T-helper 2 cell treated with Interferon-gamma antibody and Interleukin-4, amounts not matched to agents 5 μg/mL and 100 μg/mL, for 36 hours (primary cell): ENCODE results near the gene SPOCK2.

Experiments
- DNase-seq: peaks from one replicate; pipeline ENCODE4 v3.0.0; 2021; ENCODE audit warnings: low spot score
- H3K27ac Mint-ChIP-seq: one replicate; pipeline ENCODE4 v1.8.0; 2021; ENCODE audit warnings: mild to moderate bottlenecking, mixed read lengths
- H3K27me3 Mint-ChIP-seq: one replicate; pipeline ENCODE4 v1.8.0; 2021; ENCODE audit warnings: low read depth, mixed read lengths
- H3K36me3 Mint-ChIP-seq: one replicate; pipeline ENCODE4 v1.8.0; 2021; ENCODE audit warnings: low read depth, mixed read lengths
- H3K4me1 Mint-ChIP-seq: one replicate; pipeline ENCODE4 v1.8.0; 2021; ENCODE audit warnings: low read depth, mixed read lengths
- H3K4me3 Mint-ChIP-seq: one replicate; pipeline ENCODE4 v1.8.0; 2022; ENCODE audit warnings: mild to moderate bottlenecking, moderate library complexity, mixed read lengths
- H3K9me3 Mint-ChIP-seq: one replicate; pipeline ENCODE4 v1.8.0; 2021; ENCODE audit warnings: mixed read lengths

The SPOCK2 gene

DNA sequence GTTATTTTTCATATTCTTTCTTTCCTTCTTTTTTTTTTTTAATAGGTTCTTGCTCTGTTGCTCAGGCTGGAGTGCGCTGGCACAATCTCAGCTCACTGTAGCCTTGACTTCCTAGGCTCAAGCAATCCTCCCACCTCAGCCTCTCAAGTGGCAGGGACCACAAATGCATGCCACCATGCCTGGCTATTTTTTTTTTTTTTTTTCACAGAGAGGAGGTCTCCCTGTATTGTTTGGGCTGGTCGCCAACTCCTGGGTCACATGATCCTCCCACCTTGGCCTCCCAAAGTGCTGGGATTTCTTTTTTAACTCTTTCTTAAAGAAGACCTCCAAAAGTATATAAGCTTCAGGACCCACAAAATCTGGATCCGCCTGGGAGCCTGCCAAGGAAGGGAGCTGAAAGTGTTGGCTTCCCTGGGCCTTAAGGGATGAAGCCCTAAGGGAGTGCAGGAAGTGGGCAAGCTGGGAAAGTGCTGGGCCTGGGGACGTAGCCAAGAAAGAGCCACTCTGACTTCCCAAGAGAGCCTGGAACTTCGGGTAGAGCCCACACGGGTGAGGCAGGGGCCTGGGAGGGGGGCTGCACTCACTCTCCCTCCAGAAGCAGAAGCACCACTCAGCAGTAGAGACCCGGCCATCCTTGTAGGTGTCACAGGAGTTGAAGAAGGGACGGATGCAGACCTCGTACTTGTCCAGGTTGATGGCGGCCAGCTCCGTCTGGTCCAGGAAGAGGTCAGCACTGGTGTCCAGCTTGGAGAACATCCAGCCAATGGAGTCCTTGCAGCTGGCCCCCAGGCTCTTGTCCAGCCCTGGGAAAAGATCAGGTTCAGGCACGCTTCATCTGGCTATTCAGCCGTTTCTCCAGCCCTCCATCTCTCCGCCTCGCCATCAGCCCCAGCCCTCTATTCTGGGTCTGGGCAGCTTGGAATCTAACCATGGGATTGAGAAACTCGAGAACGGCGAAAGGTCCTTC, 21.8 kb downstream of the SPOCK2 start:
- DNase-seq, result no peak
- no peaks in the 10 kb centered on the region for H3K27me3 Mint-ChIP-seq
- peaks cover 53% of the 10 kb centered on the region for H3K36me3 Mint-ChIP-seq
- no peak overlapping the region for H3K4me3 Mint-ChIP-seq
- peaks cover 2% of the 10 kb centered on the region for H3K4me1 Mint-ChIP-seq
- no peaks in the 10 kb centered on the region for H3K9me3 Mint-ChIP-seq
- no peak overlapping the region for H3K27ac Mint-ChIP-seq

DNA sequence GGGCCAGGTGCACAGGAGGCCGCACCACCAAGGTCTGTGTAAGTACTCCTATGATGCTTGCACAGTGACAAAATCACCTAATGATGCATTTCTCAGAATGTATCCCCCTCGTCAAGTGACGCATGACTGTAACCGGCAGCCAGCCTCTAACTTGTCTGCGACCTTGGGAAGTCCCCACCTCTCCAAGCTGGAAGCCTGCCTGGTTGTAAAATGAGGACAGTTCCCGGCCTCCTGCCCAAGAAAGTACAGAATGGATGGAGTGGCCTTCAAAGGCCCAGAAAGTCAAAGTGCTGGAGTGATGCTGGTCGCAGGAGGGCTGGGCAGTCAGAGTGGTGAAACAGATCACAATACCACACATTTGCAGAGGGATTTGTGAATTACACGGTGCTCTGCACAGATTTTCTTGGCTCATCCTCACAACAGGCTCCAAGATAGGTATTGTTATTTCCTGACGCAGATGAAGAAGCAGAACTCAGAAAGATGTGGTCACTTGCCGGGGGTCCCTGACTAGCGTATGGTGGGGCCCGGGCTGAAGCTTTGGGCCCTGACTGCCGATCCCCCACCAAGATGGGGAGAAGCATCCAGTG, 22.8 kb downstream of the SPOCK2 start:
- Mint-ChIP-seq H3K27ac (no peak overlapping the region), H3K27me3 (no peaks in the 10 kb centered on the region), H3K4me3 (no peak overlapping the region), H3K36me3 (peaks cover 48% of the 10 kb centered on the region), H3K4me1 (peaks cover 2% of the 10 kb centered on the region), H3K9me3 (no peaks in the 10 kb centered on the region)
- no peak for DNase-seq

GRCh38 chr10:72063703-72064391, 24.5 kb downstream of the SPOCK2 start:
- Mint-ChIP-seq H3K4me1 (no peaks in the 10 kb centered on the region), H3K4me3 (no peak overlapping the region), H3K27me3 (no peaks in the 10 kb centered on the region), H3K36me3 (peaks cover 33% of the 10 kb centered on the region), H3K9me3 (no peaks in the 10 kb centered on the region), H3K27ac (no peak overlapping the region)
- no peak for DNase-seq

DNA sequence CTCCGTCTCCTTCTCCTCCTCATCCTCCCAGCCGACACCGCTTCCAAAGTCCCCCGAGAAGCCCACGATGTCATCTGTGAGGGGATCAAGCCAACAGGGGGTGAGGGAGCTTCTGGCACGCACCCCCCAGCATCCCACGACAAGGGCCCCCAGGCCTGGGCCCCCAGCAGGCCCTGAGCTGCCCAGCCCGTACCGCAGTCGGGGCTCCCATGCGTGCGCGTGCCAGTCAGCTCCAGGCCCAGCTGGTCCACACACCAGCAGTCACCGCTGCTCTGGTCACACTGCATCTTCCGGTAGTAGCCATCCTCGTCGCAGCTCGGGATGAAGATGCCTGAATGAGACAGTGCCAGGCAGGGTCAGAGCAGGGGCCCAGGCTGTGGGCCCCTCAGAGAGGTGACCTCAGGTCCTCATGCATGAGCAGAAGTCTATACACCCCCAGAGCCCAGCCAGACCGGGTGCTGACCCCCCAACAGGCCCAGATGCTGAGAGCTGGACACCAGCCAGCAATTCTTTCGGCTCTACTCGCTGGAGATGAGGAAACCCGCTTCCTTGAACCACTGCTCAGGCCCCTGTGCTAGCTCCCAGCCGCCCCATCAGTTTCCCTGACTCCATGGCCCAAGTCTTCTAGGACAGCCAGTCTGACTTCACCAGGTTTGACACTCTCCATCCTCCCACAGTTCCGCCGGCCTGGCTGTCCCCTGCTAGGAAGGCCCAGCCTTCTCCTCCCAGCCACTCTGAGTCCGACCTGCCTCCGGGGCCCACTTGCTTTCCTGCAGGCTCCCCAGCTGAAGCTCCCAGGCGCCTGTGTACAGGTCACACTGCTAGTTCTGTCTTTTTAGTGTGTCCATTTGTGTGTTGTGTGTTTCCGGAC, 25.3 kb downstream of the SPOCK2 start:
- Mint-ChIP-seq H3K27ac (no peak overlapping the region), H3K27me3 (no peaks in the 10 kb centered on the region), H3K36me3 (peaks cover 29% of the 10 kb centered on the region), H3K4me3 (no peak overlapping the region), H3K4me1 (no peaks in the 10 kb centered on the region), H3K9me3 (no peaks in the 10 kb centered on the region)
- DNase-seq, result no peak

DNA sequence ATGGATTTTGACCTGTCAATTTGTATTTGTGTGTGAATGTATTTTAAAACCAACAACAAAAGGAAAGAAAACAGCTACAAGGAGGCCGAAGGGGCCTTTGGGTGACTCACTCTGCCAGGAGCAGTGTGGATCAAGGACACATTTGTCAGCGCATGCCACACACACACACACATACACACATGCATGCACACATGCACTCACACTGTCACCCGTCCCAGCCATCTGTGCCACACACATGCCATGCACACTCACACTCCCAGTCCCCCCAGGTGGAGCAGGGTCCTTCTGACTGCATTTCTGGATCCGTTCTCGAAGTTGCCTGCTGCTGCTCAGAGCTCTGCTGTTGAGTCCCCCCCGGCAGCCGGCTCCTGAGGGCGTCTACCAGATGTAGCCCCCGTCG, 26.0 kb downstream of the SPOCK2 start:
- H3K9me3 Mint-ChIP-seq, result no peaks in the 10 kb centered on the region
- H3K4me3 Mint-ChIP-seq, result no peak overlapping the region
- H3K4me1 Mint-ChIP-seq, result no peaks in the 10 kb centered on the region
- DNase-seq, result no peak
- H3K36me3 Mint-ChIP-seq, result peaks cover 23% of the 10 kb centered on the region
- H3K27ac Mint-ChIP-seq, result no peak overlapping the region
- no peaks in the 10 kb centered on the region for H3K27me3 Mint-ChIP-seq

GRCh38 chr10:72061930-72062329, 26.4 kb downstream of the SPOCK2 start:
- Mint-ChIP-seq H3K4me3 (no peak overlapping the region), H3K36me3 (peaks cover 23% of the 10 kb centered on the region), H3K4me1 (no peaks in the 10 kb centered on the region), H3K27me3 (no peaks in the 10 kb centered on the region), H3K9me3 (no peaks in the 10 kb centered on the region), H3K27ac (no peak overlapping the region)
- DNase-seq, result no peak

DNA sequence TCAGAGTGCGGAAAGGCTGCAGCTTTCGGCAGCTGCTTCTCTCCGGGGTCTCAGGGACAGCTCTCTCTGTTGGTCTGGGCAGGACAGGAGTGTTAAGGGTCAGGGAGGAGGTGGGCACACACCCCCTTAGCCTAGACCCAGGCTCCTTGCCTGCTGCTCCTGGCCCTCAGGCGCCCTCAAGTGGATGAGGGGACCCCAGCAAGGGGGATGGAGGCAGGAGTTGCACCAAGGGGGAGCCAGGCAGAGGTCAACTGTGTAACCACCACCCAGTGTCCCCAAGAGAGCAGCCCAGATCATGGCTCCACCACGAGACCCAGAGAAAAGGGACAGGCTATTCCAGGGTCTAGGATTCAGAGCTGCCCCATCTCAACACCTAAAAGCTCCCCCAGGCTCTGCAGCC, 26.9 kb downstream of the SPOCK2 start:
- Mint-ChIP-seq H3K27me3 (no peaks in the 10 kb centered on the region), H3K4me3 (no peak overlapping the region), H3K36me3 (peaks cover 23% of the 10 kb centered on the region), H3K9me3 (no peaks in the 10 kb centered on the region), H3K27ac (no peak overlapping the region), H3K4me1 (no peaks in the 10 kb centered on the region)
- DNase-seq, result no peak

GRCh38 chr10:72059843-72060822, 28.2 kb downstream of the SPOCK2 start:
- DNase-seq, result no peak
- H3K27me3 Mint-ChIP-seq, result no peaks in the 10 kb centered on the region
- peaks cover 21% of the 10 kb centered on the region for H3K36me3 Mint-ChIP-seq
- no peak overlapping the region for H3K4me3 Mint-ChIP-seq
- H3K9me3 Mint-ChIP-seq, result no peaks in the 10 kb centered on the region
- H3K27ac Mint-ChIP-seq, result no peak overlapping the region
- H3K4me1 Mint-ChIP-seq, result no peaks in the 10 kb centered on the region

GRCh38 chr10:72058989-72059842, 29.1 kb downstream of the SPOCK2 start:
- no peak for DNase-seq
- H3K4me3 Mint-ChIP-seq, result no peak overlapping the region
- H3K4me1 Mint-ChIP-seq, result no peaks in the 10 kb centered on the region
- peaks cover 18% of the 10 kb centered on the region for H3K36me3 Mint-ChIP-seq
- no peaks in the 10 kb centered on the region for H3K9me3 Mint-ChIP-seq
- H3K27ac Mint-ChIP-seq, result no peak overlapping the region
- no peaks in the 10 kb centered on the region for H3K27me3 Mint-ChIP-seq

DNA sequence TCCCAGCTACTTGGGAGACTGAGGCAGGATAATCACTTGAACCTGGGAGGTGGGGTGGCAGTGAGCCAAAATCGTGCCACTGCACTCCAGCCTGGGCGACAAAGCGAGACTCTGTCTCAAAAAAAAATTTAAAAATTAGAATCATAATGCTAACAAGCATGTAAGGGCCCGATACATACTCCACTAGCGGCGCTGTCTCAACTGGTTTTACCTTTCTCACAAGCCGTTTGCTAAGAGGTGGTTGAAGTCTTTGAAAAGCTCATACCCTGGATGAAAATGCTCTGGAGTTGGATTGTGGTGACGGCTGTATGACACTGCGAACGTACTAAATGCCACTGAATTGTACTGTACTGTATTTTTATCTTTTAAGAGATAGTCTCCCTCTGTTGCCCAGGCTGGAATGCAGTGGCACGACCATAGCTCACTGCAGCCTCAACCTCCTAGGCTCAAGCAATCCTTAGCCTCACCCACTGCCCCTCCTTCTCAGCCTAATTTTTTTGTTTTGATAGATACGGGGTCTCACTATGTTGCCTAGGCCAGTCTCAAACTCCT, 29.9 kb downstream of the SPOCK2 start:
- no peaks in the 10 kb centered on the region for H3K9me3 Mint-ChIP-seq
- H3K27me3 Mint-ChIP-seq, result no peaks in the 10 kb centered on the region
- H3K4me1 Mint-ChIP-seq, result no peaks in the 10 kb centered on the region
- no peak overlapping the region for H3K27ac Mint-ChIP-seq
- DNase-seq, result no peak
- H3K4me3 Mint-ChIP-seq, result no peak overlapping the region
- peaks cover 11% of the 10 kb centered on the region for H3K36me3 Mint-ChIP-seq

GRCh38 chr10:72056932-72057751, 31.2 kb downstream of the SPOCK2 start:
- Mint-ChIP-seq H3K4me1 (no peaks in the 10 kb centered on the region), H3K36me3 (peaks cover 6% of the 10 kb centered on the region), H3K4me3 (no peak overlapping the region), H3K27ac (peak overlapping the region; percentile 8), H3K9me3 (no peaks in the 10 kb centered on the region), H3K27me3 (no peaks in the 10 kb centered on the region)
- no peak for DNase-seq
